TTC549 (cell line): Measurements from ENCODE around the gene PTPN23.

ENCODE experiments used
- FAIRE-seq: peaks from 2 replicates; lab custom pipeline; 2012; peaks lifted over from hg19 to GRCh38; lab: Jason Lieb, UNC

Gene PTPN23

DNA sequence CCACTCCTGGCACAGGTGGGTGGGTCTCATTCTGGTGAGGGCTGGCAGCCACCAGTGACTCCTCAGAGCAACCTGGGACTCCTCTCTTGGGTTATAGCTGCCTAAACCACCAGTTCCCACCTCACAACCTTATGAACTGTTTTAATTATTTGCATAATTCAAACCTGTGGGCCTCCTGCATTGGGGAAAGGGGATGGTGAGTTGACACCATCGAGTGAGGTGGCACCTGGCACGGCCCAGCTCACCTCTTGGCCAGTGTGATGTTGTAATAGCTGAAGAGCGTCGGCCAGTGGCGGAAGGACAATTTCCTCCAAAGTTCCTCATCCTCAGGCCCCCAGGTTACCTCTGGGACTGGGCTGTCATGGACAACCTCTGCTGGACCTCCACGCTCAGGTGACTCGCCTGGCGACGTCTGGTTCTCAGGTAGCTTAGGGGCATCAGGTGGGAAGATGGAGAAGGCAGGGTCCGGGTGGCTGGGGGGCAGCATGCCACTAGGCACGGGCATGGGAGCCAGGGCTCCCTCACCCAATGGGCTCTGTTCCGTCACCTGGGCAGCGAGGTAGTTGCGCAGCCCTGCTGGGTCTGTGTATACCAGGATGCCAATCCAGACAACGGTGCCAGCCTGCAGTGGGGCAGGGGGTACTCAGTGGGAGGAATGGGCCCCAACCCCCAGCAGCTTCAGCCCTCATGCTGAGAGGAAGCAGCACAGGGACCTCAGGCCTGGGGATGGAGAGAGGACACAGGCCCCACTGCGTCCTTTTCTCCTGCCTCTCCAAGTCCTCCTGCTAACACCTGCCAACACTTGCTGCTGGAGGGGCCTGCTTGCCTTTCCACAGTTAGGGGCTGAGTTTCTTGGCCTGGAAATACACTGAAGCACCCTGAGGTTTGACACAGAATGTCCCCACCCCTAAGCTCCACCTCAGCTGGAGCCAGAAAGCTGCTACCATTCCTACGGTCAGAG lies 38.5 kb downstream of the PTPN23 start:
- no peak for FAIRE-seq

DNA sequence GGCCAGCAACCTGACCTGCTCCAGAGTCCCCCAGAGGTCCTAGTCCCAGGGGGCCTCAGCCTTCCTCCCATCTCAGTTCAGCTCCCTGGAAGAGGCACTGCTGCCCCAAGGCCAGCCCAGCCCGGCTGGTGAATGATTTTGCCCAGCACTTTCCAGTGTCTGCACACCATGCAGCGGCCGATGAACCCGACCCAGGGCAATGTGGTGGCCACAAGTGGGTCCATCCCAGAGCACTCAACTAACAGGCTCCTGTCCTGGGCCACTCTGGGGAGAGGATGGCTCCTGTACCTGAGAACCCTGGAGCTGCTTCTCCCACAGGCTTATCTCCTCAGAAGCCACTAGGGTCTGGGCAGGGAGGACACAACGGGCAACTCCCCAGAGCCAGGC lies 39.2 kb downstream of the PTPN23 start:
- no peak for FAIRE-seq

DNA sequence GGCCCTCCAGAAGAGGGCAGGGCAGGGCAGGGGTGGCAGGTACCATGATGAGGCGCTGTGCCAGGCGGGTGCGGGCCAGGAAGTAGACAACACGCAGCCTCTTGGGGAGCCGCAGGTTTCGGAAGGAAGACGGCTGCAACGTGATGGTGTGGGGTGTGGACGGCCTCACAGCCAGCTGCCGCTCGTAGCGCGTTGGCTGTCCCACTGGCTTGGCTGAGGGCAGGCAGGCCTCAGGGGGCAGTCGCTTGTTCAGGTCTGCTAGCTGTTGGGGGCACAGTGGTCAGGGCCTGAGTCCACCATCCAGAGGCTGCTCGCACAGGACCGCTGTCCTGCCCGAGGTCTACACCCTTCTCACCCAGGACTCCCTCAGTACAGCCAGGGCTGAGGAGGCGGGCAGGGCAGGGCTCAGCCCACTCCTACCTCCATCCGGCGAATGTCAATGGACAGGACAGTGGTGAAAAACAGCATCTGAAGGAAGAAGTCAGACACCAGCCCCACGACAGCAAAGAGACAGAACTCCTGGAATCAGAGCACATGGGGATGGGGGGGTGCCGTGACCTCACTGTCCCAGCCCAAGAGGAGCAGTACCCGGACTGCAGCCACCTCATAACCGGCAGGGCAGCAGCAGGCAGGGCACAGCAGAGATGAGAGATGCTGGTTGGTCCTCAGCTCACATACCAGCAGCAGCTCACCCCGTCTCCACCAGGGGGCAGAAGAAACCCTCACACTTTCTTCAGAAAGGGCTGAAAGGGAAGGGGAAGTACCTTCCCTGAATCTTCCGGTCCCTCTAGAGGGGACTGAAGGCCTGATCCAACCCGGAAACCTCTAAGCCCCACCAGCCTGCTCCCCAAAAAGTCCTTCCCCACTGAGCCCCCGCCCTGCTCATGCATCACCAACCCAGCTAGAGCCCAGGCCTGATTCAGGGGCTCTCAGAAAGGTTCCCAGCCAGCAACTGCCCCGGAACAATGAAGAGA lies 40.0 kb downstream of the PTPN23 start:
- FAIRE-seq: no peak

DNA sequence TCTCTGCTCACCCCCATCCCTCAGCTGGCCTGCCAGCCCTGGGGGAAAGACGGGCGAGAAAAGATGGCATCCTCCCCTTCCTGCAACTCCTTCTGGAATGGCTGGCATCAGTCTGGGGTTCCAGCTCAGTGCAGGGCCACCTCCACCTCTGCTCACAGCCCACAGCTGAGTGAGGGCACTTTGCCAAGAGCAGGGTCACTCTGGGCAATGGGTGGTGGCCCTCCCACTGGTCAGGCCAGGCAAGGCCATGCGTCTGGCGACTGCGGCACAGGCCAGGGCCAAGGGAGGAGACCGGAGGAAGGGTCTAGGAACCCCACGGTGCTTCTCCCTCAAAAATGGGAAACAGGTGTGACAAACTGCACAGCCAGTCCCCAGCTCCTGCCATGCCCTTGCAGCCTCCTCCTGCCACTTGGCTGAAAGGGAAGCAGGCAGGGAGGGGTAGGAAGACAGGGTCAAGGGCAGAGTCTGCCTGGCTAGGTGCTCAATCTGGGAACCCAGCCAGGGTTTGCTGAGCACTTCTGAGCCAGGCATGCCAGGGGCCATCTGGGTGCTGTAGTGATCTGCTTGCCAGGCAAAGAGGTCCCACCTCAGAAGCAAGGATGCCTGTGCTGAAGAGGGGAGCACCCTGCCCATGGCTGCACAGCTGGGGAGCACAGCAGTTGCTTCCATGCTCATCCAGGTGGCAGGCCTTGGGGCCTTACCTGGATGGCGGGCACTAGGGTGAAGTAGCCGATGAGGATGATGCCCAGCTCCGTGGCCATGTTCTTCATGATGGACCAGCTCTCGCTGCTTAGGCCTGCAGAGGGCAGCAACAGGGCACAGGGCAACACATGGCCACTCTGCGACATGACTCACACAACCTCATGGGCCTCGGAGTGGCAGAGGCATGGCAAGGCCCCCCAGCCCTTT lies 41.2 kb downstream of the PTPN23 start:
- FAIRE-seq: no peak

DNA sequence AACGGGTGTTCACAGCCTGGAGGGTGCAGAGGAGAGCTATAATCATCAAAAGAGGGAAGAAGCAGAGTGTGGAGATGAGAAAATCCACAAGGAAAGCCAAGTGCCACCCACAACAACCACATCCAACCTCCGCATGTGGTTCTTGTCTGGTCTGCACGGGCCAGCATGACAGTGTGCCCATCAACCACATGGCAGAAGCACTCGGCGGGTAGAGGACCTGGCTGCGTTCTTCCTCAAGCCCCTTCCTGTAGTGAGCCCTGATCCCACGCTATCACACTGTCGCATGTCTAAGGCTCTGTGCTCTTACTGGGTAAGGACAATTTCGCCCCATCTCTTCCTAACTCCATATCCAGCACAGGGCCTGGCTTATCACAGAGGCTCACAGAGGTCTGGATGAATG lies 41.9 kb downstream of the PTPN23 start:
- FAIRE-seq: no peak

DNA sequence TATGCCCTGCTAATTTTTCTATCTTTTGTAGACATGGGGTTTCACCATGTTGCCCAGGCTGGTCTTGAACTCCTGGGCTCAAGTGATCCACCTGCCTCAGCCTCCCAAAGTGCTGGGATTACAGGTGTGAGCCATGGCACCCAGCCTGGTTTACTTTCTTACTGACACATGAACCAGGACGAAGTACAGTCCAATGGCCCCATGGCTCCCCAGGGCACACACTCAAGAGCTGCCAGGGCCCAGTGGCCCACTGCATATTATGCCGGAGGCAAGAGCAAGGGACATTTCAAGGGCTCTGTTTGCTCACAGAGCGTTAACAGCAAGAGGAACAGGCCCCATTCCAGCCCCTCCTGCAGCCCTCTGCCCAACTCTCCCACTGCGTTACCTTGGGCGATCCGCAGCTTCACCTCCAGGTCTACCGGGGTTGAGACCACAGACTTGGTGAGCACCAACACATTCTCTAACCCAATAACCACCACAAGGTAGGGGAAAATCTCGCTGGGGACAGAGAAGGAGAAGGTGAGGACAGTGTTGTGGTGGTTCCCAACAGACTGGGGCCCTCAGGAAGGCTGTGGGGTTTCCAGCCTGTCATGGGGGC lies 42.8 kb downstream of the PTPN23 start:
- FAIRE-seq: no peak

DNA sequence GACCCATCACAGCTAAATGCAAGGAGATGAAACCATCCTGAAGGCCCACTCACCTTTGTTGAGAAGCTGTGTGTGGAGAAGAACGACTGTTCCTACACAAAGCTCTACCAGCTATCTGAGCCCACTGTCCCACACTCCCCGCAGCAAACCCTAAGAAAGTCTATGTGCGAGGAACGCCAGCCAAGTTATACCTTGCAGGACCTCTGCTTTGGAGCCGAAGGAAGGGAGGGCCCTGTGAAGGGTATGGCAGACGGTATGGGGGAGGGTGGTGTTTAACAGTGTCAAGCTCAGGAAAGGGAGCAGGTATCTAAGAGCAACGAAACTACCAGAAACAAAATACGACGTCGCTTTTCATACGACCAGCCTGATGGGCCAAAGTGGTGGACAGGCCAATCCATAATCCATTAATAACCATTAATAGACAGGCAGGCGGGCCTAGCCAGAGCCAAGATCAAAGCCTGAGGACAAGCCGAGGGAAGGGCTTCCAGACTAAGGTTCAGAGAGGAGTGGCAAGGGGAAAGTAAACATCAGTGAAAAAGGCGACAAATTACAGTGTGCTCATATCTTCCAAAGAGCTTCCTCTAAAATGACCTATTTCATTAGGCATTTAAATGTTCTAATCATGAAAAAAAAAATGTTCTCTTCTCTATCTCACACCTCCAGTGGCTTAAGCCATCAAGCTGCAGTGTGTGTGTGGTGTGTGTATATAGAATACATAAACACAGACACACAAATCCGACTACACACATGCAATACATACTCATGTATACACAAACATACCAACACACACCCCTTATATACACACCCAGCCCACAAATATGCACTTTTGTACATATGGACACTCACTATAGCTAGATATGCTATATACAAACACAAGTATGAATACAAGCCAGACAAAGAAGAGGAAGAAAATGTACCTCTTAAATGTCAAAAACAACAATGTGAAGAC lies 43.9 kb downstream of the PTPN23 start:
- no peak for FAIRE-seq

DNA sequence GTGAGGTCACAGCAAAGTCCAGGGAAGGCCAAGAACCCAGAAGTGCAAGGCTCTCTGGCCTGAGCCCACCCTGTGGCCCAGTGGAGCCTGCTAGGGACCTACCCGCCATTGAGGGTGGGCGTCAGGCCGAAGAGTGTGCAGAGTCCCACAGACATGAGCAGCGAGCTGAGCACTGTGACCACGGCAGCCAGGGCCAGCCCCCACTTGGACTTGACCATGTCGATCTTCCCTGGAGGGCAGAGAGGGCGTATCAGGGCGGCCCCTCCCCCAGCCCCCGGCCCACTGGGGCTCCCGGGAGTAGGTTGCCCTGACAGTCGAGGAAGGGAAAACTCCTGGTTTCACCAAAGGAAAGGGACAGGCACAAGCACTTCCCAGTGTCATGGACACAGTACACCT lies 44.6 kb downstream of the PTPN23 start:
- FAIRE-seq: no peak

DNA sequence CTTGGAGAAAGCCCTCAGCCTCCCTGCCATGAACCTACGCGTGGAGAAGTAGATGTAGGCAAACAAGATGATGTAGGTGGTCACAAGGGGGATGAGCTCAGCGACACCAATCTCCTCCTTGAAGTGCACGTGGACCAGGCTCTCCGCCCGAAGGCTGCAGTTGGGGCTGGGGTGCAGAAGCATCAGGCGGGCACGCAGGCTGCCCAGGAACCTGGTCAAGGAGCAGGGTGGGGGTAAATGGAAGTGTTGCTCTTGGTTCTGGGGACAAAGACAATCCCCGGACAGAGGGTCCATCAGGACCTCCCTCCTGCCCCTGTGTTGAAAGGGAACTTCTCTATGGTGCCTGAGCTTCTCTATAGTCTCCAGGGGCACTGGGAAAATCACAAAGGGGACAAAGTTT lies 45.1 kb downstream of the PTPN23 start:
- no peak for FAIRE-seq

DNA sequence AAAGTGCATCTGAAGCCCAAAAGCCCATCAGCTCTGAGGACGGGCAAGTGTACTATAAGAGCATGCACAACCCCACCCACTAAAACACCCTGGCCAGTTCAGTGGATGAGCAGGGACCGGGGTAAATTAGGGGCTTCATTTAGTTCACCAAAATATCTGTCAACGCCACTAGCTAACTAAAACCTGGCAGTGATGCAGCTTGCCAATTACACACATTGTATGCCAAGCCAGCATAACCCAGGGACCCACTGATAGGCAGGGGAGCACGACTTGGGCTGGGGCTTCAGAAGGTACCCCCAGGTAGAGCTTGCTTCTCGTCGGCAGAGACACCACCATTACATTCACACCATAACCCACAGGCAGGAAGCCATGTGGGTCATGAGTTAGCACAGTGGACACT lies 47.0 kb downstream of the PTPN23 start:
- FAIRE-seq: no peak

DNA sequence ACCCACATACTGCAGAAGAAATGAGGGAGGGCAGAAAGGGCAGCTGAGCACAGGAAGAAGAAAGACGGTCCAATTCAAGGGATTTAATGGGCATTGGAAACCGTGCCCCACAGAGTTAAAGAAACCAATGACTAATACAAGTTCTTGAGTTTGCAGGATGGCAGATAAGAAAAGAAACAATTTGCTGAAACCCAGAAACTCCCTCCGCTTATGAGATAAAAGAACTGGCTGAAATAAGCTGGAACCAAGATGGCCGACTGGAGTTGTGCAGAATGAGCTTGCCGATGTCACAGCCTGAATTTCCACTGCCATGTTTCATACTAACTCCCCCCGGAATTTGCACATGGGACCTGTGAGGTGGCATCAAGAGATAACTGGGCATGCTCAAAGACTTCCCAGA lies 47.8 kb downstream of the PTPN23 start:
- no peak for FAIRE-seq

DNA sequence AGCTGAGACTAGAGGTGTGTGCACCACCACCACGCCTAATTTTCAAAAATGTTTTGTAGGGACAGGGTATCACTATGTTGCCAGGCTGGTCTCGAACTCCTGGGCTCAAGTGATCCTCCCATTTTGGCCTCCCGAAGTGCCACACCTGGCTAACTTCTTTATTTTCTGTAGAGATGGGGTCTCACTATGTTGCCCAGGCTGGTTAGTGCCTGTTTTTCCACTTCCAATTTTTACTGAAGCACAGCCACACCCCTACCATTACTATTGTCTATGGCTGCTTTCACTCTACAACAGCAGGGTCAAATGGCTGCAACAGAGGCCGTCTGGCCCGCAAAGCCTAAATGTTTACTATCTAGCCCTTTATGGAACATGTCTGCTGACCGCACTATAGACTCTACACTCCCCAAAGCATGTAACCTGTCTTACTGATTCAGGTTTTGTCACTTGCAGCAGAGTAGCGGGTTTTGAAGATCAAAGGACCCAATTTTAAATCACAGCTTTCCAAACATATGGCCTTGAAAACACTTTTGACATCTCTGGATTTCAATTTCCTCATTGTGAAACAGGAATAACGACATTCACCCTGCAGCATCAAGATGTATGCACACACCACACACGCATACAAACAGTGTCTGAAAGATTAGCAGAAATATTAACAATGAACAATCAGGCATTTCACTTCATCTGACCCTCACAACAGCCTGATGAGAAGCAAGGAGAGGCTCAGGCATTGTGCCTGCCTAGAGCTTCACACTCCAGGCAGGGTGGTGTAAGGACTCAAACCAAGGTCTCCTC lies 48.9 kb downstream of the PTPN23 start:
- FAIRE-seq: no peak

DNA sequence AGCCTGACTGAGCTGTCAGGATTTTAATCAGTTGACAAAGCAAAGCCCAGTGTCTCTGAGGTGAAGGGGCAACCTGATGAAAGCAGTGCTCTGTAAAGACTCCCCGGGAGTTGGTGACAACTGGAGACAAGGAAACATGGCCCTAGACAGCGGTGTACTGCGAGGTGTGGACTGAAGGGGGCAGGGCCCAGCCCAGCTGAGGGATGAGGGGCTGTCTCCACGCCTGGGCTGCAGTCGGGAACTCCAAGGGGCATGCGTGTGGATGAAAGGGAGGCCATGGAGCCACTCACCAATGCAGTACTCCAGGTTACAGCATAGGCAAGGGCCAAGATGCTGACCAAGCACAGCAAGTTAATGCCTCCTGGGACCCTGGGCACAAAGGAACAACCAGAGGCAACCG lies 49.8 kb downstream of the PTPN23 start:
- no peak for FAIRE-seq

DNA sequence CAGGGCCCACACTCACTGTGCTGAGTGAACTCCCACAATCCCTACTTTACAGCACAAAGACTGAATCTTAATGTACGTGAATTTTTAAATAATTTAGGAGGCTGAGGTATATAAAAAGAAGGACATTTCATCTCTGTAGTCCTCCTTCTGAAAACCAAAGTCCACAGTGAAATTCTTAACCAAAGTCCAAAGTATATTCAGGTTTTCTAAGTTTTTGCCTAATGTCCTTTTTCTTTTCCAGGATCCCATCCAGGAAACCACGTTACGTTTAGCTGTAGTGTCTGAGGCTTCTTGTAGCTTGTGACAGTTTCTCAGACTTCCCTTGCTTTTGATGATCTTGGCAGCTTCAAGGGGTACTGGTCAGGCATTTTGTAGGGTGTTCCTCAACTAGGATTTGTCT lies 50.4 kb downstream of the PTPN23 start:
- FAIRE-seq: no peak

DNA sequence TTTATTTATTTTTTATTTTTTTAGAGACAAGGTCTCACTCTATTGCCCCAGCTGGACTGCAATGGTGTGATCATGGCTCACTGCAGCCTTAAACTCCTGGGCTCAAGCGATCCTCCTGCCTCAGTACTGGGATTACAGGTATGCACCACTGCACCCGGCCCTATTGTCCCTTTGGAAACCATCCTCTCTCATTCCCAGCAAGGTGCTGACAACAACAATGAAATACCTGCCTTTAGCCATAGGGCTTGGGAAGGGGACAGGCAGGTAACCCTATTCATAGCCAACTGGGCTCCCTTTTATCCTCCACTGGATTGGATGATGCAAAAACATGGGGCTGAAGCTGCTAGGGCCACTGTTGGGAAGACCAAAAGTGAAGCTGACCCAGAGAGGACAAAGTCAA lies 51.9 kb downstream of the PTPN23 start:
- FAIRE-seq: no peak

DNA sequence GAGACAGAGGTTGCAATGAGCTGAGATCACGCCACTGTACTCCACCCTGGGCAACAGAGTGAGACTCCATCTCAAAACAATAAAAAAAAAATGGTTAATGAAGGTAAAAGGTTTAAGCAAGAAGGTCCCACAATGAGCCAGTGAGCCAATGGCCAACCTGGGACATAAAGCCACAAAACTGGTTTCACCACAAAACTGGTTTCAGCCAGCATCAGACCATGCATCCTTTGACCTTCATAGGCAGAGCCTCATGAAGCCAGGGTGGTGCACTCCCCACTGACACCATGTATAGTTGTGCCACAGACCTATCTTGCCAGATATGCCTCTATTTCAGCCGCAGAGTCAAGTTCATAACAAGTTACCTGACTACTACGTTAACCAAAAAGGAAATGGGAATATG lies 53.0 kb downstream of the PTPN23 start:
- FAIRE-seq: no peak

DNA sequence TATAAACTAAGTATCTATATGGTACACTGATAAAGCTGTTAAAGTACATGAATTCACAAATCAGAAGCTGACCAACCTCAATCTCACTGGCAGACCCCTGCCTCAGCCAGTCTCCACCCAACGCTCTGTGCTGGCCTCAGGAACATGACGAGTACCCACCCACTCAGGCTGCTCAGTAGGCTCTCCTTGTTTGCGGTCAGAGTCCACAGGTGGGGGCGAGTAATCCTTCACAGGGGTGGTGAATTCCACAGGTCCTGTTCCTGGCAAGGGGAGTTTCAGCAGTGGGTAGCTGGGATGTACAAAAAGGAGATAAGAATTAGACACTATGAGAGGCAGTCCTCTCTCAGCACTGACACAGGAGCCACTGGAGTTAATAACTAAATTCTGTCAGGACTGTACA lies 54.0 kb downstream of the PTPN23 start:
- FAIRE-seq: no peak

DNA sequence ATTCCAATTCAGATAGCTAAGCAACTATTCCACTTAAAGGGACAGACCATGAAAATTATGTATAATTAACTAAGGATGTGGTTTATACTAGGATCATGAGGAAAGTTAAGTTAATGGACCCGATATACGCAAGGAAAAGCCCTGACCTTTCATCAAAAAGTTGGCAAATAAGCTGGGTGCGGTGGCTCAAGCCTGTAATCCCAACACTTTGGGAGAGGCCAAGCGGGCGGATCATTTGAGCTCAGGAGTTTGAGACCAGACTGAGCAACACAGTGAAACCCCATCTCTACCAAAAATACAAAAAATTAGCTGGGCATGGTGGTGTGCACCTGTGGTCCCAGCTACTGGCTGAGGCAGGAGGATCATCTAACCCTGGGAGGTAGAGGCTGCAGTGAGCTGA lies 55.4 kb downstream of the PTPN23 start:
- no peak for FAIRE-seq

DNA sequence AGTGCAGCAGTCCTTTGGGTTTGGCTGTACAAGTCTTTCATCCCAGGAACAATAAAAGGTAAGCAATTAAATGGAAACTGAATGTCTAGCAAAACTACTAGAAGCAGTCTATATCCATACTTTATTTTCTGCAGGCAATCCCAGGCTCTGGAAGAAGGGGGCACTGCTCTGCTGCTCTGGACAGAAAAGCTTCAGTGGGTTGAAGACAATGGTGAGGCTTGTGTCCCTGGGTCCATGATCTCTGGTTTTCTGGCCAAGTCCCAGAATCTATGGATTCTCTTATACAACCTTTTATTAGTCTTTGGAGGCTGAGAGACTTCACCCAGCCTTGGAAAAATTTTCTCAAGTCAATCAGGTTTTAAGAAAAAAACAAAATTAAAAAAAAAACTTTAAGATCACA lies 59.3 kb downstream of the PTPN23 start:
- no peak for FAIRE-seq
